HS-27A (cell line): ENCODE measurements around the gene MYO15B.

Experiments
- DNase-seq: peaks from one replicate; pipeline ENCODE4 v3.0.0-alpha.2; 2012; ENCODE audit warnings: low read depth, missing footprints

MYO15B gene

GRCh38 chr17:75603123-75603522 is 15.5 kb downstream of the MYO15B start:
- DNase-seq: no peak

DNA sequence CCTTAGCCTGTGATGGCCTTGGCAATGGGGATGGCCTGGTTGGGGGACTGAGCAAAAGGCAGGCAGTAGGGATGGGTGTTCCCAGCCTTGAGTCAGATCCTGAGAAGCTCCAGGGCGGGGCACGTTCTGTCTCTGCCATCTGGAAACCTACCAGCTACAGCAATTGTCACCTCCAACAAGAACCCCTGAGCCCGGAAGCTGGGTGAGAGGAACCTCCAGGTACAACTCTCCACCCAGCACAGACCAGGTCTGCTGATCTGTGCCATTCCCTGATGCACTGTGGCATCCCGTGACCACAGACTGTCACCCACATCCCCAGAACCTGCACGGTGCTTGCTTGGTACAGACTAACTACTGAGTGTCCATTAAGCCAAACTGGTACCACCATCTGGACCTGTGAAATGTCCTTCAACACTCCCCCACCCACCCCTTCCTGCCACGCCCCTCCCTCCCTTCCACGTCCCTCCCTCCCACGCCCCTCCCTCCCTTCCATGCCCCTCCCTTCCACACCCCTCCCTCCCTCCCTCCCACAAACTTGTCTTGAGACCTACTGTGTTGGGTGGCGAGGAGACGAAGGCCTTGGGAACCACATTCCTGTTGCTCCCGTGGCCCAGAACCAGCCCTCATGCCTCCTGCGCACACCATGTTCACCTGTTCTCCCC is 16.6 kb downstream of the MYO15B start:
- DNase-seq: no peak

DNA sequence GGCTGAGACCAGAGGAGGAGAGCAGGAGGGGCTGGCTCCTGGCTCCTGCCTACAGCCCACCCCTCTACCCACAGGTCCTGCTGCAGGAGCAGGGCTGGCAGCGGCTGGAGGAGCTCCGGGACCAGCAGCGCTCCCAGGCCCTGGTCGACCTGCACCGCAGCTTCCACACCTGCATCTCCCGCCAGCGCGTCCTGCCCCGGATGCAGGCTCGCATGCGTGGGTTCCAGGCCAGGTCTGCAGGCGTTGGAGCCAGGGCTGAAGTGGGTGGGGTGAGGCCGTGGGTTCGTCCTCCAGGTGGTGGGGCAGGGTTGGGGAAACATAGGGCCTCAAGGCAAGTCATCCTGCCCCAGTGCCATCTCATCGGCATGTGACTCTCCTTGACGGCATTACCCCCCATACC is 18.2 kb downstream of the MYO15B start:
- no peak for DNase-seq

GRCh38 chr17:75607086-75607485 is 19.5 kb downstream of the MYO15B start:
- no peak for DNase-seq

DNA sequence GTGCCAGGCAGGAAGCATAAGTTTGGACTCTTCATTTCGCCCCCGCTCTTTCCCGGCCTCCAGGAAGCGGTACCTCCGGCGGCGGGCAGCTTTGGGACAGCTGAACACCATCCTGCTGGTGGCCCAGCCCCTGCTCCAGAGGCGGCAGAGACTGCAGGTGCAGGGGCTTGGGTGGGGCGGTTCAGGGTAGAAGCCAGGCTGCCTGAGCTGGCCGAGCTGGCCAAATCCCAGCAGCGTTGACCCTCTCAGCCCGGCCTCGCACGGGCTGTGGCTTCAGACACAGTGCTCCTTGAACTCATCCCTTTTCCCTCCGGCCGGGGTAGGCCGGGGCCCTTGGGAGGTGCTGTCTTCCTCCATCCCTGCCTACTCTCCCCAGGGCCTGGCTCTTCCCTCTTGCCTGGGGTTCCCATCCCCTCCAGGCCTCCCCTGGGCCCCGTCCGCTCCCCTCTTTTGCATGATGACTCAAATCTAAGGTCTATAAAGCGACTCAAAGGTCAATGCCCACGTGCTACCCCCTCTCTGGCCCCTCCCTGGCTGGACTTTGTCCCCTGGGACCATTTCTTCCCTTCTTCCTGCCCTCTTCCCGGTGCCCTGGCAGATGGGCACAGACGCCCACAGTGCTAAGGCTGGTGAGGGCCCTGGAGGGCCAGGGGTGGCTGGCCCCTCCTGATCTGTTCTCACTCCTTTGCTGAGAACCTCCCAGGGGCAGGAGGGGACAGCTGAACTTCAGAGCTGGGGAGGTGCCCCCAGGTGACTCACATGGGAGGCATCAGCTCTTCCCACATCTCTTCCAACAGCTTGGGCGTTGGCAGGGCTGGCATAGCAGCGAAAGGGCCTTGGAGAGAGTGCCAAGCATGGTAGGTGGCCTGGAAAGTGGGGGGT is 22.7 kb downstream of the MYO15B start:
- DNase-seq: no peak

DNA sequence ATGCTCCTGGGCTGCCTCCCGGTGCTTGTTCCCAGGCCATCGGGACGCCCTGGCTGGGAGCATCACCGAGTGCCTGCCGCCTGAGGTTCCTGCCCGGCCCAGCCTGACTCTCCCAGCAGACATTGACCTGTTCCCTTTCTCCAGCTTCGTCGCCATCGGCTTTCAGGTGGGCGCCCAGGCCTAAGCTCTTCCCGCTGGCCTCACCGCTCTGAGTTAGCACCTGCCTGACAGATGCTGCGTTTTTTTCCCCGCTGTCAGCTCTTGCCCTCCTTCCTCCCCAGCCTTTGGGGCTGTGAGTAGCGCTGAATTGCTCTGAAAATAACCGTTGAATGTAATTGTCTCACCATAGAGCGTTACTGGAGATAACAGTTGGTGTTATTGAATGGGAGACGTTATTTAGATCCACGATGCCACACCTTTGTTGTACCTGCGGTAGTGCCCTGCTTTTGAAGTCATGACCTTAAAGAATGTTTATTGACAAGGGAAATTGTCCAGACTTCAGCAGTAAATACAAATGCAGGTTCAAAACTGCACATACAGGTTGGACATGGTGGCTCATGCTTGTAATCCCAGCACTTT is 24.3 kb downstream of the MYO15B start:
- no peak for DNase-seq

- DNase-seq: no peak
Measured at GRCh38 chr17:75612906-75613626, 25.5 kb downstream of the MYO15B start.

DNA sequence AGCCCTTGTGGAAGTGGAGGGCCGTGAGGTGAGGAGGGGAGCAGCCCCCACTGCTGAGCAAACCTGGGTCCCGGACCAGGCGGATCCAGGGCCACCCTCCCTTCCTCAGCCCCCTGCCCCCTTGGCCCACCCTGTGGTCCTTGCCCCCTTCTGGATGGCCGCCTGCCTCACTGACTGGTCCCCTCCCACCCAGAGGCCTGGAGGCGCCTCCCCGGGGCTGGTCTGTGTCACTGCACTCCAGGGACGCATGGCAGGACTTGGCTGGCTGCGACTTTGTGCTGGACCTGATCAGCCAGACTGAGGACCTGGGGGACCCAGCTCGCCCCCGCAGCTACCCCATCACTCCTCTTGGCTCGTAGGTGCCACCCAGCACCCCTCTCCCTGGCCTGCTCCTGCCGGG is 26.4 kb downstream of the MYO15B start:
- no peak for DNase-seq

- no peak for DNase-seq
Measured at GRCh38 chr17:75614556-75615270, 27.1 kb downstream of the MYO15B start.

- no peak for DNase-seq
Measured at GRCh38 chr17:75615301-75615700, 27.7 kb downstream of the MYO15B start.

DNA sequence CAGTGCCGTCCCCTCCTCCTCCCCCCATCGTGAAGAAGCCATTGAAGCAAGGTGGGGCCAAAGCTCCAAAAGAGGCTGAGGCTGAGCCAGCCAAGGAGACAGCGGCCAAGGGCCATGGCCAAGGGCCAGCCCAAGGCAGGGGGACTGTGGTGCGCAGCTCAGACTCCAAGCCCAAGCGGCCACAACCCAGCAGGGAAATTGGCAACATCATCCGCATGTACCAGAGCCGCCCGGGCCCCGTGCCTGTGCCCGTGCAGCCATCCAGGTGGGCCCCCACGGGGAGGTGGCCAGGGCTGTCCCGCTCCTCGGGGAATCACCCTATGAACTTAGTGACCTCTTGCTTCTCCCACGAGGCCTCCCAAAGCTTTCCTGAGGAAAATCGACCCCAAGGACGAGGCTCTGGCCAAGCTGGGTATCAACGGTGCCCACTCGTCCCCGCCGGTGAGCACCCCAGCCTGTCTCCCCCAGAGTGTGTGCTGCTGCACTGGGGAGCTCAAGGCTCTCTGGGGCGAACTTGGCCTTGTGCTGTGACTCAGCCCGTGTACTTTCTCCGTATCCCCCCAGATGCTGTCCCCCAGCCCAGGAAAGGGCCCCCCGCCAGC is 29.0 kb downstream of the MYO15B start:
- DNase-seq: no peak

DNA sequence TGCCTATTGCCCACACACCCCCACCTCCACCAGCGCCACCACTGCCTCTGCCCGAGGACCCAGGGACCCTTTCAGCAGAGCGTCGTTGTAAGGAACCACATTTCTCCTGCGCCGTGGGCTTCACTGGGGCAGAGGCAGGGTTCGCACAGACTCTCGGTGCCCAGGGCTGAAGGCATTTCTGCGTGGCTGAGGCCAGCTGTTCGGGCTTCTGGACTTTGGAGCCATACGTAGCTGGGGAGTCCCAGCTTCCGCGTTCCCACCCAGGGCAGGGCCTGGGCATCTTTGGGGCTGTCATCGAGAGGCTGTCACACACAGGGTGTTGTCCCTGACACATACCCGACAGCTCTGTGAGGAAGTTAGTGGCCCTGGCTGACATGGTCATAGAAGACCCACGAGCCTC is 29.6 kb downstream of the MYO15B start:
- DNase-seq: no peak

GRCh38 chr17:75617675-75618074 is 30.1 kb downstream of the MYO15B start:
- no peak for DNase-seq

GRCh38 chr17:75619506-75620431 is 32.2 kb downstream of the MYO15B start:
- no peak for DNase-seq

DNA sequence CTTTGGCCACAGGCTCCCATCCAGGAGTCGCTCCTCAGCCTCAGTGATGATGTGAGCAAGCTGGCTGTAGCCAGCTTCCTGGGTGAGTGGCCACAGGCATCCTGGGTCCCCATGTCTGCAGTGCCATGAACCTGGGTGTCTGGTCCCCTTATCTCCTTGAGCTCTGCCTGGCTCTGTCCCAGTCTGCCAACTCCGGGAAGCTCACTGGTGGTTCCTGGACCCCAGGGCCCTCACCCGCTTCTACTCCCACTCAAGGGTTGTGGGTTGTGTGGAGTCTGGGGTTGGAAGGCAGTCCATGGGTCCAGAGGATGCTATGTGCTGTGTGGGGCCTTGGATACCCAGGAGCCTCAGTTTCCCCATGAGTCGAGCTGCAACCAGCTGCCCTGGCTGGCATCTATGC is 33.9 kb downstream of the MYO15B start:
- no peak for DNase-seq

DNA sequence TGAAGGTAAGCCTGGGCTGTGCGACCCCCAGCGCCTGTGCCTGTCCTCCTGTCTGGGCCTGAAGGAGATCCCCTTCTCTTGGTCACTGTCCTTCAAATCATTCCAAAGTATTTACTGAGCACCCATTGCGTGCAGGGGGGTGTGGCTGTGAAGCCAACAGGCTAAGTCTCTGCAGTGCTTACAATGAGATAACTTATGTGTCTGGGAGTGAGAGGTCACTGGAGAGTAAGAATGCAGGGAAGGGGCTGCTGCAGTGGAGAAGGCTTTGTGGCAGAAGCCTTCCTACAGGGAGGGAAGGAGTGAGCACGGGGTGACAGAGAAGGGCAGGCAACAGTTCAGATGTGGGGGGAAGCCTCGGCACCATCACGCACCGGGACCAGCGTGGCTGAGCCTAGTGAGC is 34.5 kb downstream of the MYO15B start:
- no peak for DNase-seq

- DNase-seq: no peak
Measured at GRCh38 chr17:75622771-75623273, 35.2 kb downstream of the MYO15B start.

GRCh38 chr17:75623386-75623785 is 35.8 kb downstream of the MYO15B start:
- no peak for DNase-seq

DNA sequence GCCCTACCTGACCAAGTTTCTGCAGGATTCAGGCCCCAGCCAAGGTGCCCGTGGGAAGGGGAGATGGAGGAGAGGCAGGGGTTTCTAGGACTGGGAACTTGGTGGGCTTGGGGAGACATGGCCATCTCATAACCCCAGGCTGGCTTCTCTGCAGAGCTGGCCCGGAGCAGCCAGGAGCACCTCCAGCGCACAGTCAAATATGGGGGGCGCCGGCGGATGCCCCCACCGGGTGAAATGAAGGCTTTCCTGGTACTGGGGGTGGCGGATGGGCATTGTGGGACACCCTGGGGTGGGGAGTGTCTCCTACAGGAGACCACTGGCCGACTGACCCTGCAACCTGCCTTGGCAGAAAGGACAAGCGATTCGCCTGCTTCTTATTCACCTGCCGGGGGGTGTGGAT is 36.4 kb downstream of the MYO15B start:
- DNase-seq: no peak

DNA sequence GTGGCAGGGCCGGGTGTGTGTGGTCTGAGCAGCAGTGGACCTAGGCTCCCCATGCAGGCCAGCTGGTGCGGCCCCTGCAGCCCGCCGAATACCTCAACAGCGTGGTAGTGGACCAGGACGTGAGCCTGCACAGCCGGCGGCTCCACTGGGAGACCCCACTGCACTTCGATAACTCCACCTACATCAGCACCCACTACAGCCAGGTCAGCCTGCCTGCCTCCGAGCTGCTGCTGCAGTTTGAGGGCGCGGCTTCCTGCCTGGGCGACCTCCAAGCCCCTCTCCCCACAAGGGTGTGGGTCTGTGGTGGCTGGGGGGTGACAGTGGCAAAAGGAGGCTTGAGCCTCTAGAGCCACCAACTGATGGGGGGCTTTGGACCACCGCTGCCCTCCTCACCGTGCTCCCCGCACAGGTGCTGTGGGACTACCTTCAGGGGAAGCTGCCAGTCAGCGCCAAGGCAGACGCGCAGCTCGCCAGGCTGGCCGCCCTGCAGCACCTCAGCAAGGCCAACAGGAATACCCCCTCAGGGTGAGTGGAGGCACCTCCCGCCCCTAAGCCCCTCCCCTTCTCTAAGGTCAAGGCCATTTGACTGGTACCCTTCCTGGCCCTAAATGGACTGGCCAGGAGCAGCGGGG is 37.2 kb downstream of the MYO15B start:
- DNase-seq: no peak
